PC-3 (cell line): Measurements from ENCODE around the gene RPLP2. TPM values are rescaled to one million over a fixed set of nuclear protein-coding genes. Genes with fewer than 3 reads are reported as not detected.

Experiments
- ATAC-seq: fragments of 200-7000 bp; cut with Tn5 transposase; 2 replicates; pipeline ENCODE4 v1.9.1; 2020; ENCODE audit warnings: mild to moderate bottlenecking, moderate library complexity
- BruUV-seq: library from RNA; stranded (reverse); fragments of 400-500 nt; replicated peaks from 2 replicates; lab custom pipeline; 2021; lab: Mats Ljungman, UMichigan
- CTCF ChIA-PET: fragments of 300-600 bp; sonication (Branson Sonifier 250); formaldehyde crosslinking; loops from one replicate; lab custom pipeline; 2022; ENCODE audit warnings: antibody characterized with exemption; lab: Charles Lee
- POLR2A ChIA-PET: fragments of 300-600 bp; sonication (Branson Sonifier 250); formaldehyde crosslinking; loops from one replicate; lab custom pipeline; 2022; ENCODE audit warnings: antibody characterized with exemption; ENCODE audit not compliant: unreplicated experiment; lab: Charles Lee
- DNase-seq: peaks from one replicate; pipeline ENCODE4 v3.0.0-alpha.2; 2015
- H2AFZ ChIP-seq: fragments of 300-600 bp; sonication (generic); 2 replicates; pipeline ENCODE4 v1.6.0; 2016; ENCODE audit warnings: antibody characterized with exemption, low read length
- H3F3A ChIP-seq: fragments of 300-600 bp; sonication (generic); one replicate; pipeline ENCODE4 v1.6.0; 2017; ENCODE audit warnings: antibody characterized with exemption, low read length, control low read depth, mild to moderate bottlenecking; ENCODE audit not compliant: unreplicated experiment
- H3K27ac ChIP-seq: fragments of 300-600 bp; sonication (generic); 2 replicates; pipeline ENCODE4 v1.5.1; 2016; ENCODE audit warnings: mild to moderate bottlenecking, low read length
- H3K27me3 ChIP-seq: fragments of 300-600 bp; sonication (generic); 2 replicates; pipeline ENCODE4 v1.6.1; 2016; ENCODE audit warnings: low read length, mixed read lengths
- H3K36me3 ChIP-seq: fragments of 300-600 bp; sonication (generic); 2 replicates; pipeline ENCODE4 v1.6.1; 2016; ENCODE audit warnings: low read depth, mixed run types, low read length, mixed read lengths
- H3K4me1 ChIP-seq: fragments of 300-600 bp; sonication (generic); 2 replicates; pipeline ENCODE4 v1.5.1; 2016; ENCODE audit warnings: low read length; ENCODE audit not compliant: insufficient read depth
- H3K4me2 ChIP-seq: fragments of 300-600 bp; sonication (generic); 2 replicates; pipeline ENCODE4 v1.6.0; 2016; ENCODE audit warnings: low read length
- H3K4me3 ChIP-seq: fragments of 300-600 bp; sonication (generic); 2 replicates; pipeline ENCODE4 v1.5.1; 2016; ENCODE audit warnings: mild to moderate bottlenecking, low read length, mixed read lengths
- H3K79me2 ChIP-seq: fragments of 300-600 bp; sonication (generic); 2 replicates; pipeline ENCODE4 v1.6.1; 2017; ENCODE audit warnings: low read length, mixed read lengths
- H3K9ac ChIP-seq: fragments of 300-600 bp; sonication (generic); 2 replicates; pipeline ENCODE4 v1.6.0; 2016; ENCODE audit warnings: mild to moderate bottlenecking, low read length
- H3K9me2 ChIP-seq: fragments of 300-600 bp; sonication (generic); replicated peaks from 2 replicates; pipeline ENCODE4 v1.6.1; 2016; ENCODE audit warnings: mixed run types, low read length, mixed read lengths
- H3K9me3 ChIP-seq: fragments of 300-600 bp; sonication (generic); 2 replicates; pipeline ENCODE4 v1.6.1; 2016; ENCODE audit warnings: low read length, mixed read lengths
- H4K20me1 ChIP-seq: fragments of 300-600 bp; sonication (generic); 2 replicates; pipeline ENCODE4 v1.6.1; 2016; ENCODE audit warnings: low read length, mixed read lengths
- EZH2 ChIP-seq: fragments of 300-600 bp; sonication (generic); IDR thresholded peaks from one replicate; pipeline ENCODE4 v1.6.1; 2017; ENCODE audit warnings: antibody characterized with exemption, mild to moderate bottlenecking, low read length; ENCODE audit not compliant: unreplicated experiment
- EZH2phosphoT487 ChIP-seq: fragments of 300-600 bp; sonication (generic); IDR thresholded peaks from 2 replicates; pipeline ENCODE4 v1.6.1; 2018; ENCODE audit warnings: mild to moderate bottlenecking, antibody characterized with exemption, low read length, borderline replicate concordance
- intact Hi-C: fragments of 100-400 bp; cut with micrococcal nuclease; formaldehyde crosslinking; loops from 2 replicates; pipeline ENCODE4 v1.9.0; 2023
- total RNA-seq: library from RNA; depleted of rRNA; stranded (reverse); fragments of >200 nt; gene quantifications from 2 replicates; pipeline ENCODE4 v1.2.3, GENCODE V29; 2014
- TF ChIP-seq, protein P1 (sequence below): fragments of 300-600 bp; sonication (generic); conservative IDR thresholded peaks from 2 replicates; pipeline ENCODE4 v1.5.1; 2017; ENCODE audit warnings: antibody characterized with exemption, low read depth, mild to moderate bottlenecking, low read length

The RPLP2 gene
- total RNA-seq, 1 experiment from 2014 or later, result 897 TPM

DNA sequence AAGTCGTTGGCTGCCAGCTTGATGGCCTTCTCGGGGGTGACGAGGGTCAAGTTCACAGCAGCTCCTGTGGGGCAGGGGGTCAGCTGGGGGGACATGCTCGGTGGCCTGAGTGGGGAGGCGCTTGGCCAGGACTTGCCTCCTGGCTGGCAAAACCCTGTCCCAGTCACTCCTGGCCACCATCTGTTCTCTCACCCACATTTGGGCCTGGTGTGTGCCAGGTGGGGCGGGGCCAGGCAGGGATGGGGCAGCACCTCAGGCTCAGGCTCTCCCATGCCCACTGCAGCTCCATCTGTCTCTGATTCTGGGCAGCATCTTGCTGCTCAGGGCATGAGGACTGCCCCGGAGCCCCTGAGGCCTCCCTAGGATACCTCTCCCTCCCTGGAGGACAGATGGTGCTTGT is 16.2 kb upstream of the RPLP2 start:
- Histone ChIP-seq H3K27me3 (no peaks in the 10 kb centered on the region), H4K20me1 (no peaks in the 10 kb centered on the region), H3K4me1 (peaks cover 19% of the 10 kb centered on the region), H3F3A (peaks cover 4% of the 10 kb centered on the region), H3K27ac (no peak overlapping the region), H3K79me2 (peaks cover 24% of the 10 kb centered on the region), H3K4me2 (no peak overlapping the region), H3K9ac (no peak overlapping the region), H3K9me2 (no peaks in the 10 kb centered on the region), H3K36me3 (no peaks in the 10 kb centered on the region; the same call in 1 of the 2 replicates), H3K9me3 (no peaks in the 10 kb centered on the region), H3K4me3 (no peak overlapping the region), H2AFZ (no peak overlapping the region)
- intact Hi-C loops, result no loop called here
- DNase-seq (no peak), ATAC-seq (no peak)
- POLR2A ChIA-PET, result no interaction called here
- BruUV-seq, result no TSS peak
- TF ChIP-seq, protein P1, sequence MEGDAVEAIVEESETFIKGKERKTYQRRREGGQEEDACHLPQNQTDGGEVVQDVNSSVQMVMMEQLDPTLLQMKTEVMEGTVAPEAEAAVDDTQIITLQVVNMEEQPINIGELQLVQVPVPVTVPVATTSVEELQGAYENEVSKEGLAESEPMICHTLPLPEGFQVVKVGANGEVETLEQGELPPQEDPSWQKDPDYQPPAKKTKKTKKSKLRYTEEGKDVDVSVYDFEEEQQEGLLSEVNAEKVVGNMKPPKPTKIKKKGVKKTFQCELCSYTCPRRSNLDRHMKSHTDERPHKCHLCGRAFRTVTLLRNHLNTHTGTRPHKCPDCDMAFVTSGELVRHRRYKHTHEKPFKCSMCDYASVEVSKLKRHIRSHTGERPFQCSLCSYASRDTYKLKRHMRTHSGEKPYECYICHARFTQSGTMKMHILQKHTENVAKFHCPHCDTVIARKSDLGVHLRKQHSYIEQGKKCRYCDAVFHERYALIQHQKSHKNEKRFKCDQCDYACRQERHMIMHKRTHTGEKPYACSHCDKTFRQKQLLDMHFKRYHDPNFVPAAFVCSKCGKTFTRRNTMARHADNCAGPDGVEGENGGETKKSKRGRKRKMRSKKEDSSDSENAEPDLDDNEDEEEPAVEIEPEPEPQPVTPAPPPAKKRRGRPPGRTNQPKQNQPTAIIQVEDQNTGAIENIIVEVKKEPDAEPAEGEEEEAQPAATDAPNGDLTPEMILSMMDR, result no peak
- TF ChIP-seq EZH2 (no peak), EZH2phosphoT487 (no peak)
- CTCF ChIA-PET, result no interaction called here

DNA sequence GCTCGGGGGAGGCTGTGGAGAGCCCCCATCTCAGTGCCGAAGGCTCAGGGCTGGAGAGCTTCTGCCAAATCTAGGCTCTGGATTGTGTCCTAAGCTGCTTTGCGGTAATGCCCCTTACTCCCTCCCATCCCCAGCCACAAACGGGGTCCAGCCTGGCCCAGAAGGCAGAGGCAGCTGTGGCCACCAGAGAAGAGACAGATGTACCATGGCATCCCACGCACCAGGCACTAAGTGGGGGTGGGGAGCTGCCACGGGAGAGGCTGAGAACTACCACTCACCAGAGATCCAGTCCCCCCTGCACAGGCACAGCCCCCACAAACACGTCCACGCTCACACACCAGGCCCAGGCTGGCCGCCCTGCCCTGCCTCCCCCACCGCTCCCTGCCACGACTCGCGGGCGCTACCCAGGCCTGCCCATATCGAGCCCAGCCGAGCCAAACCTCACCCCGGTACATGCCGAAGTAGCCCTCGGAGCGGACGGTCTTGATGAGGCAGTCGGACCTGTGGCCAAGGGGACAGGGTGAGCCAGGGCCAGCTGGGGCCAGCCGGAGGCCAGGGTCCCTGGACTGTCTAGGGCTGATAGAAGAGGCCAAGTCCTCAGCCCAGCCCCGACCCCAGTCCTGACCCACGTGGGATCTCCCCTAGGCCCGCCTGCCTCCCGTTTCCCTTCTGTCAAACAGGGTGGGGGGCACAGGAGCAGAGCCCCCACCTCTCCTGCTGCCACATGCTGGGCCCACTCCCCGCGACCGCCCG is 15.6 kb upstream of the RPLP2 start:
- Histone ChIP-seq H3K36me3 (no peaks in the 10 kb centered on the region; the same call in 1 of the 2 replicates), H3K4me3 (no peak overlapping the region), H2AFZ (no peak overlapping the region), H3K9me3 (no peaks in the 10 kb centered on the region), H3K27ac (no peak overlapping the region), H3K9me2 (no peaks in the 10 kb centered on the region), H3K4me2 (no peak overlapping the region; the same call in 1 of the 2 replicates), H3K4me1 (peaks cover 19% of the 10 kb centered on the region), H3F3A (peaks cover 4% of the 10 kb centered on the region), H3K79me2 (peaks cover 24% of the 10 kb centered on the region), H3K9ac (no peak overlapping the region), H4K20me1 (no peaks in the 10 kb centered on the region), H3K27me3 (no peaks in the 10 kb centered on the region)
- no TSS peak for BruUV-seq
- intact Hi-C loops, result no loop called here
- ChIA-PET POLR2A (no interaction called here), CTCF (no interaction called here)
- ATAC-seq, result no peak
- TF ChIP-seq, protein P1, result no peak
- no peak for TF ChIP-seq EZH2phosphoT487
- TF ChIP-seq EZH2, result no peak
- no peak for DNase-seq
